HepG2 (cell line): ENCODE data around the gene KTI12. TPM values are rescaled to one million over a fixed set of nuclear protein-coding genes. Genes with fewer than 3 reads are reported as not detected.

Experiments used
- CC2D1A ChIP-seq: sonication (generic); formaldehyde crosslinking; IDR thresholded peaks from 2 replicates; pipeline ENCODE4 v1.8.1; 2023; ENCODE audit warnings: mild to moderate bottlenecking, missing genetic modification reagents
- ERF ChIP-seq: IDR thresholded peaks from 2 replicates; pipeline ENCODE4 v1.6.1; 2018; ENCODE audit warnings: missing biosample characterization, missing genetic modification reagents
- GMEB2 ChIP-seq: IDR thresholded peaks from 2 replicates; pipeline ENCODE4 v1.6.1; 2016; ENCODE audit warnings: missing biosample characterization, missing genetic modification reagents, low read depth
- KLF13 ChIP-seq: sonication (generic); formaldehyde crosslinking; IDR thresholded peaks from 2 replicates; pipeline ENCODE4 v1.4.0; 2020; ENCODE audit warnings: mild to moderate bottlenecking, missing genetic modification reagents
- MAFG ChIP-seq: sonication (generic); formaldehyde crosslinking; IDR thresholded peaks from 2 replicates; pipeline ENCODE4 v1.5.1; 2020; ENCODE audit warnings: mild to moderate bottlenecking, missing genetic modification reagents
- MLXIP ChIP-seq: sonication (generic); formaldehyde crosslinking; IDR thresholded peaks from 2 replicates; pipeline ENCODE4 v1.9.0; 2021; ENCODE audit warnings: missing genetic modification reagents, borderline replicate concordance
- NR2C2 ChIP-seq: sonication (generic); formaldehyde crosslinking; IDR thresholded peaks from 2 replicates; pipeline ENCODE4 v1.4.0; 2020; ENCODE audit warnings: missing genetic modification reagents, mild to moderate bottlenecking, moderate library complexity, borderline replicate concordance
- NR2F2 ChIP-seq: IDR thresholded peaks from 2 replicates; pipeline ENCODE4 v1.6.1; 2012; ENCODE audit warnings: low read depth, inconsistent platforms, borderline replicate concordance
- ONECUT2 ChIP-seq: sonication (generic); formaldehyde crosslinking; IDR thresholded peaks from 2 replicates; pipeline ENCODE4 v1.4.0; 2020; ENCODE audit warnings: missing genetic modification reagents
- REXO4 ChIP-seq: sonication (generic); formaldehyde crosslinking; IDR thresholded peaks from 2 replicates; pipeline ENCODE4 v1.8.0; 2022; ENCODE audit warnings: missing genetic modification reagents, mild to moderate bottlenecking, borderline replicate concordance
- SKIL ChIP-seq: sonication (generic); formaldehyde crosslinking; IDR thresholded peaks from 2 replicates; pipeline ENCODE4 v1.8.0; 2022; ENCODE audit warnings: missing genetic modification reagents, mild to moderate bottlenecking, moderate library complexity, borderline replicate concordance
- SNRNP70 ChIP-seq: fragments of 200-400 bp; formaldehyde crosslinking; IDR thresholded peaks from 2 replicates; pipeline ENCODE4 v1.6.1; 2017; ENCODE audit warnings: mild to moderate bottlenecking, low read depth, low read length, moderate library complexity
- THYN1 ChIP-seq: sonication (generic); formaldehyde crosslinking; IDR thresholded peaks from 2 replicates; pipeline ENCODE4 v1.8.1; 2023; ENCODE audit warnings: low read depth, mild to moderate bottlenecking, moderate library complexity, missing genetic modification reagents, borderline replicate concordance
- ZFP82 ChIP-seq: sonication (generic); formaldehyde crosslinking; IDR thresholded peaks from 2 replicates; pipeline ENCODE4 v1.5.1; 2020; ENCODE audit warnings: mild to moderate bottlenecking, missing genetic modification reagents, borderline replicate concordance
- ZNF124 ChIP-seq: sonication (generic); formaldehyde crosslinking; IDR thresholded peaks from 2 replicates; pipeline ENCODE4 v1.4.0; 2020; ENCODE audit warnings: missing genetic modification reagents
- ZNF205 ChIP-seq: IDR thresholded peaks from 2 replicates; pipeline ENCODE4 v1.6.1; 2018; ENCODE audit warnings: missing biosample characterization, missing genetic modification reagents
- ZNF30 ChIP-seq: sonication (generic); formaldehyde crosslinking; IDR thresholded peaks from 2 replicates; pipeline ENCODE4 v1.5.0; 2020; ENCODE audit warnings: mild to moderate bottlenecking, missing genetic modification reagents
- ZNF660 ChIP-seq: sonication (generic); formaldehyde crosslinking; IDR thresholded peaks from 2 replicates; pipeline ENCODE4 v1.5.1; 2020; ENCODE audit warnings: mild to moderate bottlenecking, low read depth, missing genetic modification reagents, borderline replicate concordance
- ZNF670 ChIP-seq: sonication (generic); formaldehyde crosslinking; IDR thresholded peaks from 2 replicates; pipeline ENCODE4 v1.8.0; 2022; ENCODE audit warnings: mild to moderate bottlenecking, missing genetic modification reagents, borderline replicate concordance
- ZNF761 ChIP-seq: sonication (generic); formaldehyde crosslinking; conservative IDR thresholded peaks from 2 replicates; pipeline ENCODE4 v1.4.0; 2020; ENCODE audit warnings: mild to moderate bottlenecking, missing genetic modification reagents
- polyA plus RNA-seq, 8 experiments: library from polyadenylated mRNA; depleted of rRNA in 3 of 8; stranded (reverse) in 7 of 8; unstranded in 1 of 8; fragments of >200 nt; fragmentation: Illumina TruSeq in 4 of 8; extraction: Trizol in 4 of 8; gene quantifications; 2 replicates each; pipeline versions ENCODE4 v1.2.1 to v1.2.3, GENCODE V29; 2011 to 2016; ENCODE audit warnings: low read depth in 4 of 8, missing spikeins in 1 of 8, mixed read lengths in 1 of 8; ENCODE audit not compliant: insufficient read depth in 1 of 8
- total RNA-seq, 5 experiments: library from RNA; depleted of rRNA; stranded (reverse); fragments of >200 nt; fragmentation: Illumina TruSeq; extraction: Trizol; gene quantifications; 2 replicates each; pipeline ENCODE4 v1.2.3, GENCODE V29; 2016; ENCODE audit warnings: low read depth in 1 of 5

KTI12 gene
- total and polyA plus RNA-seq, 2 of the 13 experiments (the other 11 are each of a cell fraction or from before 2014, with no cell fraction given), result 7.4 to 10.2 TPM

GRCh38 chr1:52037402-52037814 lies 3.8 kb upstream of the KTI12 start (continued):
- TF ChIP-seq SKIL (CRISPR knock-in tag), result peak; percentile 94
- peak; percentile 96 for TF ChIP-seq ERF (CRISPR knock-in tag)
- TF ChIP-seq KLF13 (CRISPR knock-in tag), result no peak
- TF ChIP-seq ZNF124 (CRISPR knock-in tag), result peak; percentile 91
- no peak; the same call in 1 of the 2 replicates for TF ChIP-seq GMEB2 (CRISPR knock-in tag)
- TF ChIP-seq CC2D1A (CRISPR knock-in tag), result no peak
- TF ChIP-seq ZNF761 (CRISPR knock-in tag), result peak; percentile 75
- peak; percentile 60 for TF ChIP-seq NR2C2 (CRISPR knock-in tag)
- TF ChIP-seq THYN1 (CRISPR knock-in tag), result no peak
- peak; percentile 91 for TF ChIP-seq NR2F2
- peak; percentile 79 for TF ChIP-seq ZNF205 (CRISPR knock-in tag)
- no peak for TF ChIP-seq REXO4 (CRISPR knock-in tag)
- peak; percentile 66; the same call in 1 of the 2 replicates for TF ChIP-seq ONECUT2 (CRISPR knock-in tag)
- 0 out of 2 replicates have a peak, but pooled peaks have one; percentile 26 for TF ChIP-seq ZNF670
- TF ChIP-seq ZNF660 (CRISPR knock-in tag), result no peak
- no peak for TF ChIP-seq ZNF30
- TF ChIP-seq ZFP82 (CRISPR knock-in tag), result no peak
- TF ChIP-seq MAFG, result no peak
- no peak for TF ChIP-seq MLXIP (CRISPR knock-in tag)
- no peak for TF ChIP-seq SNRNP70
